Measurements from ENCODE around the gene DST. TPM values are rescaled to one million over a fixed set of nuclear protein-coding genes. Genes with fewer than 3 reads are reported as not detected.

The DST gene
- total RNA-seq, 2 donors from 2014 or later: 6.0 to 10.1 TPM

- Mint-ChIP-seq H3K27ac (no peak overlapping the region), H3K27me3 (no peaks in the 10 kb centered on the region), H3K4me3 (no peak overlapping the region), H3K4me1 (ENCODE audit: low read depth in 2 of 2) (no peaks in the 10 kb centered on the region), H3K36me3 (no peaks in the 10 kb centered on the region), H3K9me3 (no peaks in the 10 kb centered on the region)
- no peak for DNase-seq (ENCODE audit: low spot score)
- ATAC-seq: no peak
These were observed 116.5 kb downstream of the DST start for GRCh38 chr6:56525974-56526789.

DNA sequence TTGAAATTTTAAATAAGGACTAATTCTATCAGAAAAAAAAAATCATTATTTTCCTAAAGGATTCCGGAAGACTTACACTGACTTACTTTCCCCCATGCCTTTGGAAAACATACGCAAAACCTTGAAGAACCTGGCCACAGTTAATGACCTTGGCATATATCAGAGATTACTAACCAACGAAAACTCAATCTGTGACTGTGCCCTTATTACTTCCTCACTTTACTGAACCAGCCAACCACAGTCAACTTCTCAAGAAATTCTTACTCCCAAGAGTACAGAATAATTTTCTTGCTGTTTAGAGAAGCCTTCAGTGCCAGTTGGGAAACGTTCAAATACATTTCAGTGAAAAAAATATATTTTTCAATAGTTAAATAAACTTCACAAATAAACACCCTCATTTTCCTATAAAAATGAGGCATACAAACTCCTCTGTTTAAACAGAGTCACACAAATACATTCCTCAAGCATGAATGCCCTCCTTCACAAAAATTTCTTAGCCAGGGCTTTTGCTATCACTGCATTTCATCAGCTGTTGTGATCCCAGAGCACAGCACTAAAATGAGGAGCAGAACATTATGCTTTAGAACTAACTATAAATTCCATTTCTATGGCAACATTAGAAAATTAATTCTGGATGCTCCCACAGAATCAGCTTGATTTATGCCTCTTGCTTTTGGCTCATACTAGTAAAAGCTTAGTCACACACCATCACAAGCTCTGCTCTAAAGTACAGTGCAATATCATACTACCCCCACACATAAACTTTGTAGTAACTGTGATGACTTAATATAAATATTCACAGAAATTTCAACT lies 117.6 kb downstream of the DST start:
- ATAC-seq: no peak
- Mint-ChIP-seq H3K4me1 (ENCODE audit: low read depth in 2 of 2) (no peaks in the 10 kb centered on the region), H3K9me3 (no peaks in the 10 kb centered on the region), H3K27ac (no peak overlapping the region), H3K27me3 (no peaks in the 10 kb centered on the region), H3K36me3 (no peaks in the 10 kb centered on the region), H3K4me3 (no peak overlapping the region)
- no peak for DNase-seq (ENCODE audit: low spot score)

DNA sequence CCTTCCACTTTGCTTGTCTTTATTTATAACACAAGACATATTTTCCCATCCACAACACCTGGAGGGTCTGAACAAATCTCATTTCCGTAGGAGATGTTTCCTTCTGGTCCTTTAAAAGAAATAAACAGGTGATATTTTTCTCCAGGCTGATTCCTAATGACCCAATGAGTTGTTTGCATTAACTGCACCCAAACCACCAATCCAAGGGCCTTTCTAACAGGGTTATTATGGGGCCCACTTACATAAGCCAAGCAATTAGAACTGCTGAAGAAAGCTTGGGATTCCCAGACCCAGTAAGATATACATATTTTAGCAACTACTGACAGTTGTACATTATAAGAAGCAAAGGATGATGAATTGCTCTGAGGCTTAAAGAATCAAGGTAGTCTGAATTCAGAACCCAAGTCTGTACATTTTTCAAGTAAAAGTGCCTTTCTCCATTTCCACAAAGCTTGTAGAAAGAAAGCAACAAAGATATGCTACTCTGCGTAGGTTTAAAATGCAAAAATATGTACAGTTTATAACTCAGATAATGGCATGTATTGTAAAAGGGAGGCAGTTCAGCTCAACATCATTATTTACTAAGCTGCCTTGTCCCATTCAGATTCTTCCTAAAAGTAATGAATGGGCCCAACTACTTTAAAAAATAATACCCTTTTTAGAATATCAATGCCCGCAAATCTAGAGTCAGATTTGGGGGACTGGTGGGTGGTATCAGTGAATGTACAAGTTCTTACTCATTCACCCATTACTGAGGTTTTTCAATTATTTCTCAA lies 120.0 kb downstream of the DST start:
- Mint-ChIP-seq H3K27me3 (no peaks in the 10 kb centered on the region), H3K4me1 (ENCODE audit: low read depth in 2 of 2) (no peaks in the 10 kb centered on the region), H3K9me3 (no peaks in the 10 kb centered on the region), H3K4me3 (no peak overlapping the region), H3K36me3 (no peaks in the 10 kb centered on the region), H3K27ac (no peak overlapping the region)
- no peak for DNase-seq (ENCODE audit: low spot score)
- no peak for ATAC-seq

GRCh38 chr6:56521976-56522375 lies 120.7 kb downstream of the DST start:
- Mint-ChIP-seq H3K27ac (no peak overlapping the region), H3K4me1 (ENCODE audit: low read depth in 2 of 2) (no peaks in the 10 kb centered on the region)
- no peak for ATAC-seq

GRCh38 chr6:56521454-56521853 lies 121.2 kb downstream of the DST start:
- DNase-seq (ENCODE audit: low spot score) (no peak), ATAC-seq (no peak)
- no peaks in the 10 kb centered on the region for H3K9me3 Mint-ChIP-seq
- H3K27me3 Mint-ChIP-seq: no peaks in the 10 kb centered on the region
- no peaks in the 10 kb centered on the region for H3K36me3 Mint-ChIP-seq
- no peak overlapping the region for H3K27ac Mint-ChIP-seq
- H3K4me1 Mint-ChIP-seq (ENCODE audit: low read depth in 2 of 2): no peaks in the 10 kb centered on the region
- H3K4me3 Mint-ChIP-seq: no peak overlapping the region

More at GRCh38 chr6:56521976-56522375, 120.7 kb downstream of the DST start:
- Mint-ChIP-seq H3K4me3 (no peak overlapping the region), H3K9me3 (no peaks in the 10 kb centered on the region), H3K36me3 (no peaks in the 10 kb centered on the region), H3K27me3 (no peaks in the 10 kb centered on the region)
- DNase-seq (ENCODE audit: low spot score): no peak

DNA sequence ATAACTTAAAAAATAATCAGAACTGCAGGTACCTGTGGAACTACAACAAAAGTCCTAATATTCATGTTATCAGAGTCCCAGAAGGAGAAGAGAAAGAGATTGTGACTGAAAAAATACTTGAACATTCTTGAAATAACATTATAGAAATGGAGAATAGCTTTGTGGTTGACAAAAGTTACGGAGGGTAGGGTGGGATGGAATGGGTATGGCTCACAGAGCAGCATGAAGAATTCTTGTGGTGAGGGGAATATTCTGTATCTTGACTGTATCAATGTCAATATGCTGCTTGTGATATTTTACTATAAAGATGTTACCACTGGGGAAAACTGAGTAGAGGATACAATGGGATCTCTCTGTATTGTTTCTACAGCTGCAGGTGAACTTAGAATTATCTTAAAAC lies 122.5 kb downstream of the DST start:
- H3K27ac Mint-ChIP-seq: no peak overlapping the region
- H3K4me3 Mint-ChIP-seq: no peak overlapping the region
- ATAC-seq (no peak), DNase-seq (ENCODE audit: low spot score) (no peak)
- H3K9me3 Mint-ChIP-seq: no peaks in the 10 kb centered on the region
- H3K27me3 Mint-ChIP-seq: no peaks in the 10 kb centered on the region
- H3K36me3 Mint-ChIP-seq: no peaks in the 10 kb centered on the region
- no peaks in the 10 kb centered on the region for H3K4me1 Mint-ChIP-seq (ENCODE audit: low read depth in 2 of 2)

GRCh38 chr6:56518995-56519767 lies 123.5 kb downstream of the DST start:
- Mint-ChIP-seq H3K27ac (no peak overlapping the region), H3K9me3 (no peaks in the 10 kb centered on the region), H3K27me3 (no peaks in the 10 kb centered on the region), H3K36me3 (no peaks in the 10 kb centered on the region), H3K4me1 (ENCODE audit: low read depth in 2 of 2) (no peaks in the 10 kb centered on the region), H3K4me3 (no peak overlapping the region)
- ATAC-seq: peak in 1 of 2 donors; percentile 20
- no peak for DNase-seq (ENCODE audit: low spot score)

- ATAC-seq (no peak), DNase-seq (ENCODE audit: low spot score) (no peak)
- Mint-ChIP-seq H3K36me3 (no peaks in the 10 kb centered on the region), H3K27me3 (no peaks in the 10 kb centered on the region), H3K27ac (no peak overlapping the region), H3K4me1 (ENCODE audit: low read depth in 2 of 2) (no peaks in the 10 kb centered on the region), H3K4me3 (no peak overlapping the region), H3K9me3 (no peaks in the 10 kb centered on the region)
These were observed 125.4 kb downstream of the DST start for GRCh38 chr6:56517155-56517745.

- no peak overlapping the region for H3K4me3 Mint-ChIP-seq
- H3K27ac Mint-ChIP-seq: no peak overlapping the region
- ATAC-seq: peak in 1 of 2 donors; percentile 45
- H3K27me3 Mint-ChIP-seq: no peaks in the 10 kb centered on the region
- no peak for DNase-seq (ENCODE audit: low spot score)
- no peaks in the 10 kb centered on the region for H3K9me3 Mint-ChIP-seq
- H3K36me3 Mint-ChIP-seq: no peaks in the 10 kb centered on the region
- H3K4me1 Mint-ChIP-seq (ENCODE audit: low read depth in 2 of 2): no peaks in the 10 kb centered on the region
These were observed 126.7 kb downstream of the DST start for GRCh38 chr6:56516003-56516402.

- H3K27me3 Mint-ChIP-seq: no peaks in the 10 kb centered on the region
- no peaks in the 10 kb centered on the region for H3K4me1 Mint-ChIP-seq (ENCODE audit: low read depth in 2 of 2)
- DNase-seq (ENCODE audit: low spot score): no peak
These were observed 127.4 kb downstream of the DST start for GRCh38 chr6:56515081-56515905.

GRCh38 chr6:56514395-56514794 lies 128.3 kb downstream of the DST start:
- H3K27me3 Mint-ChIP-seq: no peaks in the 10 kb centered on the region
- no peak for ATAC-seq
- no peak for DNase-seq (ENCODE audit: low spot score)
- H3K9me3 Mint-ChIP-seq: no peaks in the 10 kb centered on the region
- no peak overlapping the region for H3K4me3 Mint-ChIP-seq
- no peaks in the 10 kb centered on the region for H3K36me3 Mint-ChIP-seq
- no peak overlapping the region for H3K27ac Mint-ChIP-seq
- no peaks in the 10 kb centered on the region for H3K4me1 Mint-ChIP-seq (ENCODE audit: low read depth in 2 of 2)

More at GRCh38 chr6:56515081-56515905, 127.4 kb downstream of the DST start:
- no peak overlapping the region for H3K27ac Mint-ChIP-seq
- ATAC-seq: no peak
- no peaks in the 10 kb centered on the region for H3K9me3 Mint-ChIP-seq
- no peaks in the 10 kb centered on the region for H3K36me3 Mint-ChIP-seq
- H3K4me3 Mint-ChIP-seq: no peak overlapping the region

DNA sequence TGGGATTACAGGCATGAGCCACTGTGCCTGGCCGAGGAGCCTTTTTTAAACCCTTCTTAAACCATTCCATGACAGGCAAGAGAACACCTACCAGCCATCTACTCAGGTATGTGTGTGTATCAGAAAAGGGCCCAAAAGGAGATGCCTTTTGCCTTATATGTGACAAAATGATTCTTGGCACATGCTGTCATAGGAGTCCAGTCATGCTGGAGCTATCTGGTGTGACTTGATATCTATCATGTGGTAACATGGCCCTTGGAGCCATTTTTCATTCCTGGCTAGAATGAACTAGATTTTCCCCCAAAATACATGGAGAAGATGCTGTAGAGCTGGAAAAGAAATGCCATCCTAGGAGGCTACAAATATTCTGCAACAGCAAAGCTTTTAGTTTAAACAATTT lies 129.1 kb downstream of the DST start:
- no peak for DNase-seq (ENCODE audit: low spot score)
- Mint-ChIP-seq H3K36me3 (no peaks in the 10 kb centered on the region), H3K27ac (no peak overlapping the region), H3K4me3 (no peak overlapping the region), H3K9me3 (no peaks in the 10 kb centered on the region), H3K27me3 (no peaks in the 10 kb centered on the region), H3K4me1 (ENCODE audit: low read depth in 2 of 2) (no peaks in the 10 kb centered on the region)
- no peak for ATAC-seq
